K562 treated with DMSO at 1 percent for 24 hours (cell line): ENCODE results near the gene SREK1. TPM values are rescaled to one million over a fixed set of nuclear protein-coding genes. Genes with fewer than 3 reads are reported as not detected.

Experiments
- total RNA-seq: library from RNA; unstranded; fragments of 300-600 nt; gene quantifications from 2 replicates; pipeline ENCODE4 v1.2.3, GENCODE V29; 2022; ENCODE audit warnings: low read depth; ENCODE audit not compliant: insufficient read depth

SREK1 gene
- 18.5 and 26.3 TPM in 2 replicates for total RNA-seq

GRCh38 chr5:66144074-66144833 is at the start of gene SREK1:
Gene SREK1 (plus strand): TSS chr5:66144300. CDS start chr5:66144377, 77 bp downstream.

Other genes starting within 250 kb of the SREK1 start
- gene ERBIN, start 217.7 kb upstream of the SREK1 start, total RNA-seq = 10.9 and 19.1 TPM in 2 replicates